ENCODE results near the gene TUNAR.

TUNAR gene

DNA sequence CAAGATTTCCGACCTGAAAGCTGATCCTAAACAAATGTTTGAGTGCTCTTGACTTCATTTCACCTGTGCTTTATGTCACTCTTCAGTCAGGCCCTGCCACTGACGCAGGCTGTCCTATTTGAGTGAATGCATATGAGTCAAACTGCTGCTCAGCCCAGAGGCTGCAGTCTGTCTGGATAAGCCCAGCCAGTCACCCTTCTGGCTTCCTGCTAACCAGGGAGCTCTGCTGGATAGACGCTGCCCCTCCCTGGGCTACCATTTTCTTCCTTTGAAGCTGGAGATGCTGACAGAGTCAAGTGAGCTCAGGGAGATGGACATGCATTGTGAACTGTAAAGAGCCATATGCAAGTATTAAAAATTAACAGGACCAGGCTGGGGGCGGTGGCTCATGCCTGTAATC, 5.1 kb upstream of the TUNAR start:
- Histone ChIP-seq H3K4me1 (ENCODE audit: insufficient read depth, low read length, severe bottlenecking) (no peaks in the 10 kb centered on the region), H3K36me3 (ENCODE audit: insufficient read depth, low read length) (no peaks in the 10 kb centered on the region), H2AFZ (ENCODE audit: low read length) (no peak overlapping the region), H3K27ac (ENCODE audit: low read depth, low read length, poor library complexity, severe bottlenecking) (no peak overlapping the region), H3K9ac (ENCODE audit: low read length) (no peak overlapping the region), H3K4me3 (ENCODE audit: low read depth, low read length, poor library complexity, severe bottlenecking) (no peak overlapping the region), H3K4me2 (ENCODE audit: low read length) (no peak overlapping the region), H4K20me1 (ENCODE audit: insufficient read depth, low read length) (no peaks in the 10 kb centered on the region), H3K9me2 (ENCODE audit: low read depth, low read length) (no peaks in the 10 kb centered on the region), H3K9me3 (ENCODE audit: low read length) (no peaks in the 10 kb centered on the region), H3K79me2 (ENCODE audit: insufficient read depth, low read length) (no peaks in the 10 kb centered on the region), H3K27me3 (ENCODE audit: insufficient read depth, low read length) (0 out of 2 replicates have a peak, but pooled peaks cover 5% of the 10 kb centered on the region), H3F3A (ENCODE audit: insufficient read depth, low read length) (no peaks in the 10 kb centered on the region)
- no peak for TF ChIP-seq EZH2 (IDR thresholded peaks at IDR 0.05; ENCODE audit: borderline replicate concordance, low read length)
- TF ChIP-seq, protein P1, sequence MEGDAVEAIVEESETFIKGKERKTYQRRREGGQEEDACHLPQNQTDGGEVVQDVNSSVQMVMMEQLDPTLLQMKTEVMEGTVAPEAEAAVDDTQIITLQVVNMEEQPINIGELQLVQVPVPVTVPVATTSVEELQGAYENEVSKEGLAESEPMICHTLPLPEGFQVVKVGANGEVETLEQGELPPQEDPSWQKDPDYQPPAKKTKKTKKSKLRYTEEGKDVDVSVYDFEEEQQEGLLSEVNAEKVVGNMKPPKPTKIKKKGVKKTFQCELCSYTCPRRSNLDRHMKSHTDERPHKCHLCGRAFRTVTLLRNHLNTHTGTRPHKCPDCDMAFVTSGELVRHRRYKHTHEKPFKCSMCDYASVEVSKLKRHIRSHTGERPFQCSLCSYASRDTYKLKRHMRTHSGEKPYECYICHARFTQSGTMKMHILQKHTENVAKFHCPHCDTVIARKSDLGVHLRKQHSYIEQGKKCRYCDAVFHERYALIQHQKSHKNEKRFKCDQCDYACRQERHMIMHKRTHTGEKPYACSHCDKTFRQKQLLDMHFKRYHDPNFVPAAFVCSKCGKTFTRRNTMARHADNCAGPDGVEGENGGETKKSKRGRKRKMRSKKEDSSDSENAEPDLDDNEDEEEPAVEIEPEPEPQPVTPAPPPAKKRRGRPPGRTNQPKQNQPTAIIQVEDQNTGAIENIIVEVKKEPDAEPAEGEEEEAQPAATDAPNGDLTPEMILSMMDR (IDR thresholded peaks at IDR 0.05; ENCODE audit: low read length): no peak

DNA sequence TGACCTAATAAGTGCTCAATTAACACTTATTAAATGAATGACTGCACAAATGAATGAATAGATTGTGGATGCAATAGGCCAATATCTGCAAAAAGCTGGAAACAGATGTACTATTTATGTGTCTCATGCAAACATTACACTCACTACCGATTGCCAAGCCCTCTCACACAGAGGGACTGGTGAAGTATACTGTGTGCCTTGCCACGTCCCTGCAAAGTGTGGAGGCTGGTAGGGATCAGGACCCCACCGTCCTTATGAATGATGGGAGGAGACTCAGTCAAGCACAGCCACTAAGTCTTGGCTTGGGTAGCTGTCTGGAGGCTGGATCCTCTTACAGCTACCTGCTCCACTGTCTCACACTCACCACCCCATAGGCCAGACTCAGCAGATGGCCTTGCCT, 3.9 kb upstream of the TUNAR start:
- Histone ChIP-seq H3K9ac (ENCODE audit: low read length) (no peak overlapping the region), H4K20me1 (ENCODE audit: insufficient read depth, low read length) (no peaks in the 10 kb centered on the region), H3K36me3 (ENCODE audit: insufficient read depth, low read length) (no peaks in the 10 kb centered on the region), H3K4me1 (ENCODE audit: insufficient read depth, low read length, severe bottlenecking) (no peaks in the 10 kb centered on the region), H3K9me3 (ENCODE audit: low read length) (no peaks in the 10 kb centered on the region), H2AFZ (ENCODE audit: low read length) (no peak overlapping the region), H3K27me3 (ENCODE audit: insufficient read depth, low read length) (peaks cover 6% of the 10 kb centered on the region; the same call in 1 of the 2 replicates), H3K4me3 (ENCODE audit: low read depth, low read length, poor library complexity, severe bottlenecking) (no peak overlapping the region), H3F3A (ENCODE audit: insufficient read depth, low read length) (no peaks in the 10 kb centered on the region), H3K79me2 (ENCODE audit: insufficient read depth, low read length) (no peaks in the 10 kb centered on the region), H3K4me2 (ENCODE audit: low read length) (no peak overlapping the region), H3K27ac (ENCODE audit: low read depth, low read length, poor library complexity, severe bottlenecking) (no peak overlapping the region), H3K9me2 (ENCODE audit: low read depth, low read length) (no peaks in the 10 kb centered on the region)
- TF ChIP-seq EZH2 (IDR thresholded peaks at IDR 0.05; ENCODE audit: borderline replicate concordance, low read length): no peak
- TF ChIP-seq, protein P1 (IDR thresholded peaks at IDR 0.05; ENCODE audit: low read length): no peak

DNA sequence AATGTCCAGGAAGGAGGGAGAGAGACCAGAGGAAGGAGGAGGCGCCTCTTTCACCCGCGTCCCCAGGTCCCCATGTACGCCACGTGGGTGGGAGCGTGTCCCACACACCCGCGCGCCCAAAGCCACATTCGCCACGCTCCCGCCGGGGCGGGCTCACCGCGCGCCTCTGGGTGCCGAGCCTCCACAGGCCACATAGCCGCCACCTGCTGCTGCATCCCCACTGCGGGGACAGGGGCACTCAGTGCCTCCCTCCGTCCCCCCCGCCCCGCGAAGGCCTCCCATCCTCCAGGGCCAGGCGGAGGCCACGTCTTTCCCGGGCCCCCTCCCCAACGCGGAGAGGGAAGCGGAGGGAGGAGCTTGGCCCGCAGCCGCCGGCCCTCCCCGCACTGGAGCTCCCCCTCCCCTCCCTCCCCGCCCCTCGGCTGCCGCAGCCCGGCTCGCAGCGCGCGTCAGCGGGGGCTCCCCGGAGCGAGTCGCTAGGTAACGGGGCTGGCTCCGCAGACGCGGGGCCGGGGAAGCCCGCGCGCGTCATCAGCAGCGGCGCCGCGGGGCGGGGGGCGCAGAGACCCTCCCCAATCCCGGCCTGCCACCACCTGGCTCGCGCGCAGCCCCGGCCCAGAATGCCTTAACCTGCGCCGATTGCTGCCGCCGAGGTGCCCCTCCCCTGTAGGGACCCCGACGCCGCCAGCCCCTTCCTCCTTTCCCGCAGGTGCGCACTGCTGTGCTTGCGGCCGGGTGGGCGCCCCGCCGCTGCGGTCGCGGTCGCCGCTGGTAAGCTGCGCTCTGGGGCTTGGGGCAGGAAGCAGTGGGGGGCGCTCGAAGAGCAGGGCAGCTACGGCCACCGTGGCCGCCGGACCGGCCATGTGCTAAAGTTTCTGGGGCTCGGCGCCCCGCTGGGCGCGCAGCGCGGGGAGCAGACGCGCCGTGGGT, 536 bp upstream of the TUNAR start:
- Histone ChIP-seq H3K9ac (ENCODE audit: low read length) (no peak overlapping the region), H3K4me3 (ENCODE audit: low read depth, low read length, poor library complexity, severe bottlenecking) (no peak overlapping the region), H3K9me3 (ENCODE audit: low read length) (no peaks in the 10 kb centered on the region), H3K79me2 (ENCODE audit: insufficient read depth, low read length) (no peaks in the 10 kb centered on the region), H3K4me2 (ENCODE audit: low read length) (no peak overlapping the region), H3K27ac (ENCODE audit: low read depth, low read length, poor library complexity, severe bottlenecking) (no peak overlapping the region), H3K4me1 (ENCODE audit: insufficient read depth, low read length, severe bottlenecking) (no peaks in the 10 kb centered on the region), H3K9me2 (ENCODE audit: low read depth, low read length) (no peaks in the 10 kb centered on the region), H4K20me1 (ENCODE audit: insufficient read depth, low read length) (no peaks in the 10 kb centered on the region), H2AFZ (ENCODE audit: low read length) (no peak overlapping the region), H3K36me3 (ENCODE audit: insufficient read depth, low read length) (no peaks in the 10 kb centered on the region), H3F3A (ENCODE audit: insufficient read depth, low read length) (no peaks in the 10 kb centered on the region), H3K27me3 (ENCODE audit: insufficient read depth, low read length) (peaks cover 3% of the 10 kb centered on the region; the same call in 1 of the 2 replicates)
- TF ChIP-seq, protein P1 (IDR thresholded peaks at IDR 0.05; ENCODE audit: low read length): no peak
- TF ChIP-seq EZH2 (IDR thresholded peaks at IDR 0.05; ENCODE audit: borderline replicate concordance, low read length): no peak

Data from OCI-LY1 (cell line).